Heart left ventricle (tissue), 16 donors: ENCODE measurements around the gene CHST6. TPM values are rescaled to one million over a fixed set of nuclear protein-coding genes. Genes with fewer than 3 reads are reported as not detected.

Source experiments
- ATAC-seq, 4 donors: fragments of 200-7000 bp; cut with Tn5 transposase; one replicate each; pipeline ENCODE4 v1.9.1; 2020 to 2022; ENCODE audit warnings: moderate library complexity in 4 of 4, mild to moderate bottlenecking in 3 of 4, moderate number of reproducible peaks in 1 of 4
- DNase-seq, 5 donors: peaks; one replicate each; pipeline ENCODE4 v3.0.0-alpha.2; 2020
- H3K27ac ChIP-seq, 12 donors: fragments of 200-600 bp; sonication (generic) in 4 of 12; one replicate each; pipeline versions ENCODE4 v1.5.0 to v1.8.0; 2016 to 2022; ENCODE audit warnings: mild to moderate bottlenecking in 2 of 12
- H3K27me3 ChIP-seq, 9 donors: fragments of 200-600 bp; sonication (generic) in 2 of 9; one replicate each; pipeline versions ENCODE4 v1.5.1 to v1.8.0; 2016 to 2022; ENCODE audit warnings: mild to moderate bottlenecking in 3 of 9
- H3K36me3 ChIP-seq, 9 donors: fragments of 200-600 bp; sonication (generic) in 2 of 9; one replicate each; pipeline versions ENCODE4 v1.5.0 to v1.8.0; 2018 to 2022; ENCODE audit warnings: mild to moderate bottlenecking in 2 of 9
- H3K4me1 ChIP-seq, 12 donors: fragments of 200-600 bp; sonication (generic) in 4 of 12; one replicate each; pipeline versions ENCODE4 v1.5.0 to v1.8.0; 2016 to 2022; ENCODE audit warnings: mild to moderate bottlenecking in 3 of 12
- H3K4me3 ChIP-seq, 12 donors: fragments of 200-600 bp; sonication (generic) in 4 of 12; one replicate each; pipeline versions ENCODE4 v1.5.0 to v1.8.0; 2017 to 2022; ENCODE audit warnings: mild to moderate bottlenecking in 9 of 12, moderate library complexity in 4 of 12
- H3K9me3 ChIP-seq, 12 donors: fragments of 200-600 bp; sonication (generic) in 4 of 12; one replicate each; pipeline versions ENCODE4 v1.5.0 to v1.8.0; 2016 to 2022; ENCODE audit warnings: mild to moderate bottlenecking in 1 of 12
- CTCF ChIP-seq, 12 donors: fragments of 200-600 bp; sonication (generic) in 4 of 12; IDR thresholded peaks; one replicate each; pipeline versions ENCODE4 v1.5.0 to v1.8.0; 2018 to 2022; ENCODE audit warnings: antibody characterized with exemption in 12 of 12, mild to moderate bottlenecking in 5 of 12
- POLR2A ChIP-seq, 2 donors: fragments of 450-650 bp; IDR thresholded peaks; one replicate each; pipeline ENCODE4 v1.6.1; 2017; ENCODE audit warnings: antibody characterized with exemption in 2 of 2, mild to moderate bottlenecking in 2 of 2, moderate library complexity in 2 of 2
- WGBS, 4 donors: extraction: QIAGEN DNeasy Blood & Tissue Kit in 2 of 4; methylation state at CpG; one replicate each; pipeline versions ENCODE4 v1.1.5 to v1.1.7; 2013 to 2018; 5-methylcytosine and 5-hydroxymethylcytosine counted together
- intact Hi-C, 10 donors: fragments of 100-400 bp; cut with DNase I; formaldehyde crosslinking; loops; one replicate each; pipeline versions ENCODE4 v1.11.1 to v1.14.2; 2022
- polyA plus RNA-seq, 2 donors: library from polyadenylated mRNA; stranded (reverse); fragments of 200-250 nt; gene quantifications; one replicate each; pipeline ENCODE4 v1.2.3, GENCODE V29; 2013
- total RNA-seq, 9 donors: library from RNA; depleted of rRNA in 2 of 9; stranded (reverse); fragments of >200 nt in 2 of 9; fragmentation: NEBNext Ultra II Directional in 3 of 9; extraction: Animal tissue kit (Norgen Biotek cat#: 25700) in 3 of 9; gene quantifications; one replicate each; pipeline versions ENCODE4 v1.1.0 to v1.2.4, GENCODE V29; 2016 to 2023
- donor health status: ischemic (EF 13 %, LVEDD 7.1; RV severe dilation, severe dysfunction).
- donor health status: healthy with polysubstance abuse.
- donor health status: DM: no; HTN: yes; CAD: no.
- donor health status: DM: no; HTN: no; CAD: no.
- donor health status: ischemic (EF 25% LVEDD 6.9; RV normal size, moderate dysfunction).
- donor health status: ischemic (EF 25% LVEDD 5.7; RV mildly dilated, moderate dysfunction).
- donor health status: healthy.
- donor health status: DM: yes; HTN: yes; CAD: no.
- donor health status: ischemic (EF 35%, LVEDD 5.7; RV mildly dilated, moderate dysfunction).
- donor health status: nonischemic (EF 11% LVEDD 7.7; RV severe dilation, severe dysfunction).
- donor health status: DM: yes; HTN: yes; CAD: no.
- donor health status: PGD.
- donor health status: ischemic (EF 29% LVEDD 5.4; RV normal size, mild dysfunction).
- donor health status: nonischemic (EF 23%, LVEDD 6.1; RV moderate dilation, normal function).

The CHST6 gene
- total and polyA plus RNA-seq, 11 donors, result 0.32 to 1.8 (median 0.88) TPM

- no peak for ATAC-seq
- H3K27me3 ChIP-seq, result peaks cover 0 to 18% (median 0%) of the 10 kb centered on the region in 9 donors
- no peak for DNase-seq
- 83 to 100% (median 94%) methylated on average over 1 of the region's 1 CpG for WGBS, 4 donors
- no peak overlapping the region for H3K4me3 ChIP-seq
- H3K27ac ChIP-seq, result no peak overlapping the region
- TF ChIP-seq POLR2A (IDR thresholded peaks at IDR 0.05), result no peak
- TF ChIP-seq CTCF (IDR thresholded peaks at IDR 0.05), result no peak
- intact Hi-C loops, result no loop called here
- H3K36me3 ChIP-seq, result no peaks in the 10 kb centered on the region
- no peaks in the 10 kb centered on the region for H3K9me3 ChIP-seq
- H3K4me1 ChIP-seq, result peaks cover 0 to 14% (median 6%) of the 10 kb centered on the region in 12 donors
Observed at GRCh38 chr16:75491876-75492275, 3.4 kb downstream of the CHST6 start.

- no peak overlapping the region for H3K4me3 ChIP-seq
- no peaks in the 10 kb centered on the region for H3K36me3 ChIP-seq
- 89 to 95% (median 94%) methylated on average over 2 of the region's 2 CpGs for WGBS, 4 donors
- H3K4me1 ChIP-seq, result no peaks in the 10 kb centered on the region
- DNase-seq, result no peak
- intact Hi-C loops, result no loop called here
- no peak for ATAC-seq
- H3K27me3 ChIP-seq, result peaks cover 0 to 8% (median 0%) of the 10 kb centered on the region in 9 donors
- TF ChIP-seq POLR2A (IDR thresholded peaks at IDR 0.05) (no peak), CTCF (IDR thresholded peaks at IDR 0.05) (no peak)
- no peak overlapping the region for H3K27ac ChIP-seq
- H3K9me3 ChIP-seq, result no peaks in the 10 kb centered on the region
Observed at GRCh38 chr16:75488322-75488721, 6.9 kb downstream of the CHST6 start.

- Histone ChIP-seq H3K4me1 (no peaks in the 10 kb centered on the region), H3K27ac (no peak overlapping the region), H3K27me3 (no peaks in the 10 kb centered on the region), H3K4me3 (no peak overlapping the region), H3K9me3 (no peaks in the 10 kb centered on the region), H3K36me3 (no peaks in the 10 kb centered on the region)
- TF ChIP-seq POLR2A (IDR thresholded peaks at IDR 0.05) (no peak), CTCF (IDR thresholded peaks at IDR 0.05) (no peak)
- ATAC-seq (no peak), DNase-seq (no peak)
- 80 to 89% (median 86%) methylated on average over 2 of the region's 2 CpGs for WGBS, 4 donors
- intact Hi-C loops, result no loop called here
Observed at GRCh38 chr16:75486676-75487313, 8.4 kb downstream of the CHST6 start.

- intact Hi-C loops, result no loop called here
- no peak for ATAC-seq
- Histone ChIP-seq H3K27me3 (peaks cover 0 to 2% (median 0%) of the 10 kb centered on the region in 9 donors), H3K9me3 (no peaks in the 10 kb centered on the region), H3K36me3 (no peaks in the 10 kb centered on the region), H3K4me1 (no peaks in the 10 kb centered on the region), H3K4me3 (no peak overlapping the region), H3K27ac (no peak overlapping the region)
- 87 to 89% (median 88%) methylated on average over 9 of the region's 9 CpGs for WGBS, 4 donors
- no peak for DNase-seq
- no peak for TF ChIP-seq POLR2A (IDR thresholded peaks at IDR 0.05)
- TF ChIP-seq CTCF (IDR thresholded peaks at IDR 0.05), result no peak
Observed at GRCh38 chr16:75486014-75486675, 9.1 kb downstream of the CHST6 start.
